Epithelial cell of proximal tubule (primary cell): ENCODE measurements around the gene SSH2. TPM values are rescaled to one million over a fixed set of nuclear protein-coding genes. Genes with fewer than 3 reads are reported as not detected.

Experiments used
- DNase-seq: peaks from one replicate; pipeline ENCODE4 v3.0.0-alpha.2; 2011; ENCODE audit warnings: low read depth
- H3K4me3 ChIP-seq: 2 replicates; pipeline ENCODE4 v1.5.1; 2011; ENCODE audit warnings: low read depth, mild to moderate bottlenecking, low read length
- CTCF ChIP-seq: conservative IDR thresholded peaks from 2 replicates; pipeline ENCODE4 v1.5.1; 2012; ENCODE audit warnings: low read depth, mild to moderate bottlenecking, low read length
- total RNA-seq: library from RNA; depleted of rRNA; stranded (reverse); fragments of >200 nt; gene quantifications from 2 replicates; pipeline ENCODE4 v1.2.3, GENCODE V29; 2015

The SSH2 gene
- total RNA-seq, 1 donor from 2014 or later, result 15.2 TPM

DNA sequence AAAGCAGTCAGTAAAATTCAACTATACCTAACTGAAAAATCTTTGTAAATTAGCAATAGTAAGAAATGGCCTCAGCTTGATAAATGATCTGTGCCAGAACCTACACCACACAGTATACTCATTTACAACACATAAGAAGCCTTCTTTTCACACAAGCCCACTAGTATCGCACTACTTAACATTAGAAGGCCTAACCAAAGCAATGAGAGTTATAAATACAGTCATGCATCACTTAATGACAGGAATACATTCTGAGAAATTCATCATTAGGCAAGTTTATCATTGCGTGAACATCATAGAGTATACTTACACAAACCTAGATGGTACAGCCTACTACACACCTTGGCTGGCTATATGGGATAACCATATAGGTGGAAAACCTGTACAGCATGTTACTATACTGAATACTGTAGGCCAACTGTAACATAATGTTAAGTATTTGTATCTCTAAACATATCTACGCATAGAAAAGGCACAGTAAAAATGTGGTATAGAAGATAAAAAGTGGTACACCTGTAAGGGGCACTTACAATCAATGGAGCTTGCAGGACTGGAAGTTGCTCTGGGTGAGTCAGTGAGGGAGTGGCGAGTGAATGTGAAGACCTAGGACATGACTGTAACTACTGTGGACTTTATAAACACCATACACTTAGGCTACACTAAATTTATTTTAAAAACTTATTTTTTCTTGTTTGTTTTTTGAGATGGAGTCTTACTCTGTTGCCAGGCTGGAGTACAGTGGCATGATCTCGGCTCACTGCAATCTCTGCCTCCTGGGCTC is 180.8 kb downstream of the SSH2 start:
- peak; percentile 23 for DNase-seq
- no peak for TF ChIP-seq CTCF
- no peak overlapping the region for H3K4me3 ChIP-seq

- TF ChIP-seq CTCF, result no peak
- DNase-seq, result no peak
- H3K4me3 ChIP-seq, result no peak overlapping the region
Measured at GRCh38 chr17:29748400-29748799, 181.6 kb downstream of the SSH2 start.

GRCh38 chr17:29747660-29748059 is 182.4 kb downstream of the SSH2 start:
- no peak for DNase-seq
- no peak overlapping the region for H3K4me3 ChIP-seq
- TF ChIP-seq CTCF, result no peak

DNA sequence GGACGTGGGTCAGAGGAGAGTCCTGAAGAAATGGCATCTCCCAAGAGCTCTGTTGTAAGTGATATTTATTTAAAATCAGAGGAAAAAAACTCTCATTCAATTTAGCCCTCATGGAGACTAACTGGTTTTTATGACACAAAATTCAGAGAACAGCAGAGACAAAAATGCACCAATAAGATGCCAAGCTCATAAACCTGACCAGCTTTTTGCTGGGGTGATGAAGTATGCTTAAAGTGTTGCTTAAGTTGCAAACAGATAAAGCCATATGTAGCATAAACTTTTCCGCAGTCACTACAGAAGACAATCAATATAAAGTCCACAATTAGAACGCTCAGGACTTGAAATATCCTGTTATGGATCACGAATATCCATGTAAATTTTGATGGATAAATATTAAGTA is 183.4 kb downstream of the SSH2 start:
- TF ChIP-seq CTCF, result no peak
- no peak for DNase-seq
- no peak overlapping the region for H3K4me3 ChIP-seq

DNA sequence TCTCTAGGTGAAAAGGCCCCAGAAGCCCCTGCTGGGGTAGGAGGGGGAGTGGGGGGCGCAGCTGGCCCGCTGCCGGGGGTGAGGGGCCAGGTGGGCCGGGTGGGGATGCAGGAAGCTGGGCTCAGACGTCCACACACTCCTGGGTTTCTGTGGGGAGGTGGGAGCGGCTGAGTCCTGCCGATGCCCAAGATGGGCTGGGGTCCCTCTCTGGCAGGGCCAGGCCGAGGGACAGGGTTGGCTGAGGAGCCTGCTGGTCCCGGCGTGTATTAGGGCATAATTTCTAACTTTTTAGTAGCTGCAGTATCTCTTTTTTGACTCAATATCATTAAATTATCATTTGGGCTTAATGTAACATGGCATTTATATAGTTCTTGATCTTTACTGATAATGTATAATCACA is 185.9 kb downstream of the SSH2 start:
- no peak for TF ChIP-seq CTCF
- DNase-seq, result no peak
- no peak overlapping the region for H3K4me3 ChIP-seq

DNA sequence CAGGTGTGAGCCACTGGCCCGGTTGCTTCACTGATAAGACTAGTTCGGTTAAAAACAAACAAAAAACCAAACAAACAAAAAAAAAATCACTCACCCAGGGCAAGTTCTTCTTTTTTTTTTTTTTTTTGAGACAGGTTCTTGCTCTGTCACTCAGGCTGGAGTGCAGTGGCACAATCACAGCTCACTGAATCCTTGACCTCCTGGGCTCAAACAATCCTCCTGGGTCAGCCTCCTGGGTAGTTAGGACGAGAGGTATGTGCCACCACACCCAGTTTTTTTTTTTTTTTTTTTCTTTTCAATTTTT is 187.9 kb downstream of the SSH2 start:
- DNase-seq, result no peak
- TF ChIP-seq CTCF, result no peak
- H3K4me3 ChIP-seq, result no peak overlapping the region

GRCh38 chr17:29740017-29740416 is 190.0 kb downstream of the SSH2 start:
- DNase-seq, result no peak
- no peak for TF ChIP-seq CTCF
- no peak overlapping the region for H3K4me3 ChIP-seq
